Measurements from ENCODE around the gene SZT2. TPM values are rescaled to one million over a fixed set of nuclear protein-coding genes. Genes with fewer than 3 reads are reported as not detected.
A peak's percentile ranks its signal among the peaks of the same experiment; 100 is the strongest.

SZT2 gene
- total RNA-seq, 1 donor from 2014 or later = 43.2 TPM

DNA sequence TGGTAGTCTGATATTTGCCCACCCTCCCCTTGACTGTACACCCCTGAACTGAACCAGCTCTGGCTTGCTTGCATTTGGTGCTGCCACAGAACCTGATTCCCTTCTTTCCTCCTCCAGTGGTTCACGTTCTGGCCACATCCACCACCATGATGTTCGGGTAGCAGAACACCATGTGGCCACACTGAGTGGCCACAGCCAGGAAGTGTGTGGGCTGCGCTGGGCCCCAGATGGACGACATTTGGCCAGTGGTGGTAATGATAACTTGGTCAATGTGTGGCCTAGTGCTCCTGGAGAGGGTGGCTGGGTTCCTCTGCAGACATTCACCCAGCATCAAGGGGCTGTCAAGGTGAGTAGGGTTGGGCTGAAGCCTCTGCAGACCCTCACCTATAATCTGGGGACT, 29.1 kb upstream of the SZT2 start:
- no peak overlapping the region for H3K4me3 Mint-ChIP-seq (ENCODE audit: unreplicated experiment)
- no peak for DNase-seq (ENCODE audit: low spot score)
- peaks cover 39% of the 10 kb centered on the region for H3K4me1 Mint-ChIP-seq (ENCODE audit: unreplicated experiment)
- no peak overlapping the region for H3K27ac Mint-ChIP-seq (ENCODE audit: unreplicated experiment)
- H3K27me3 Mint-ChIP-seq (ENCODE audit: unreplicated experiment) = peaks cover 7% of the 10 kb centered on the region
- TF ChIP-seq CTCF (IDR thresholded peaks at IDR 0.05; ENCODE audit: unreplicated experiment) = no peak
- H3K9me3 Mint-ChIP-seq (ENCODE audit: unreplicated experiment) = no peaks in the 10 kb centered on the region
- peaks cover 30% of the 10 kb centered on the region for H3K36me3 Mint-ChIP-seq (ENCODE audit: low read depth, unreplicated experiment)

DNA sequence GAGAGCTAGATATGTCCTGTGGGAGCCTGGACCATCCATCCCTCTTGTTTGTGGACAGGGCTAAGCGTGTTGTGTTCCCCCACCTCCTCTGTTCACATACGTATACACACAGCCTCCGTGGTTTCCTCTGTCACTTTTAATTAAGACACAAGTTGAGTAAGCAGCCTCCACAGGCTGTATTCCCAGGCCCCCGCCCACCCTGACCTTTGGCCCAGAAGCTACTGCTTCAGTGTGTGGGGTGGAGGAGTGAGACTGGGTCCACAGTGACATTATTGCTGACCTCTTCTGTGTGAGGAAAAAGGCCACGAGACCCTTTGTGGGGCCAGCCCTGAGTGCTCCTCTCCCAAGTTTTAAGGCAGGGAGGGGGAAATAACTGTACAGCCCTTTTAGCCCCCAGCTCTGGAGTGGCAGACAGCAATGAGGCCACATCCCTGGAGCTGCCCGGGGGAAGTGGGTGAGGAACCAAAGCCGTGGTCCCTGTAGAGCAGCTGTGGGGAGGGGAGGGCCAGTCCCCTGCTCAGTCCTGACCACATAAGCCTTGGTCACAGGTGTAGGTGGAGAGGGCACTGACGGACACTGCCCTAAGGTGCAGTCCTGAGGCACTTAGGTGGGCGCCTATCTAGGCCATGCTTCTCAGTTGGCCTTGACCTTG, 26.3 kb upstream of the SZT2 start:
- Mint-ChIP-seq H3K36me3 (ENCODE audit: low read depth, unreplicated experiment) (peaks cover 34% of the 10 kb centered on the region), H3K27ac (ENCODE audit: unreplicated experiment) (no peak overlapping the region), H3K4me1 (ENCODE audit: unreplicated experiment) (peaks cover 46% of the 10 kb centered on the region), H3K27me3 (ENCODE audit: unreplicated experiment) (peaks cover 6% of the 10 kb centered on the region), H3K4me3 (ENCODE audit: unreplicated experiment) (no peak overlapping the region), H3K9me3 (ENCODE audit: unreplicated experiment) (no peaks in the 10 kb centered on the region)
- no peak for TF ChIP-seq CTCF (IDR thresholded peaks at IDR 0.05; ENCODE audit: unreplicated experiment)
- DNase-seq (ENCODE audit: low spot score) = no peak

DNA sequence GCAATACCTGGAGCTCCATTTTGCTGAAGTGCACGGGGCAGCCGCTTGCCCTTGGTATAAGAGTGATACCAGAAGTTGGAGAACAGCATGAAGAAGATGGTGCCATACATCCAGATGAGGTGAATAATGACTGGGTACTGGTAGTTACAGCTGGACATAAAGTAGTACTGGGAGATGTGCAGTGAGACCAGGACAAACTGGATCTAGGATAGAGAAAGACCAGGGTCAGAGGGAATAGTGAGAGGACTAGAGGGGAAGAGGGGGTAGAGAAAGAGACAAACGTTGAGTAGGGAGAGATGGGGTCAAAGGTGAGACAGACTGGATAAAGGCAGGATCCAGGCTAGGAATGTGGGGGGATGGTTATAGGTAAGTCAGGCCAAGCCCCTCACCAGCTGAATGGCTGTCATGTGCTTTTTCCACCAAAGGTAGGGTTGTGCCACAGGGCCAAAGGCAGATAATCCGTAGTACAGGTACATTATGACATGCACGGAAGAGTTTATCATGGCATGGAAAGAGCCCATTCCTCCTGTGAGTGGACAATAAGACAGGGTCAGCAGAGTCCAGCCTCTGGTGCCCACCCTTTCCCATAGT, 25.7 kb upstream of the SZT2 start:
- no peak overlapping the region for H3K27ac Mint-ChIP-seq (ENCODE audit: unreplicated experiment)
- peaks cover 9% of the 10 kb centered on the region for H3K27me3 Mint-ChIP-seq (ENCODE audit: unreplicated experiment)
- no peak for TF ChIP-seq CTCF (IDR thresholded peaks at IDR 0.05; ENCODE audit: unreplicated experiment)
- H3K36me3 Mint-ChIP-seq (ENCODE audit: low read depth, unreplicated experiment) = peaks cover 39% of the 10 kb centered on the region
- peaks cover 52% of the 10 kb centered on the region for H3K4me1 Mint-ChIP-seq (ENCODE audit: unreplicated experiment)
- no peak for DNase-seq (ENCODE audit: low spot score)
- H3K4me3 Mint-ChIP-seq (ENCODE audit: unreplicated experiment) = peak overlapping the region; percentile 60
- no peaks in the 10 kb centered on the region for H3K9me3 Mint-ChIP-seq (ENCODE audit: unreplicated experiment)

DNA sequence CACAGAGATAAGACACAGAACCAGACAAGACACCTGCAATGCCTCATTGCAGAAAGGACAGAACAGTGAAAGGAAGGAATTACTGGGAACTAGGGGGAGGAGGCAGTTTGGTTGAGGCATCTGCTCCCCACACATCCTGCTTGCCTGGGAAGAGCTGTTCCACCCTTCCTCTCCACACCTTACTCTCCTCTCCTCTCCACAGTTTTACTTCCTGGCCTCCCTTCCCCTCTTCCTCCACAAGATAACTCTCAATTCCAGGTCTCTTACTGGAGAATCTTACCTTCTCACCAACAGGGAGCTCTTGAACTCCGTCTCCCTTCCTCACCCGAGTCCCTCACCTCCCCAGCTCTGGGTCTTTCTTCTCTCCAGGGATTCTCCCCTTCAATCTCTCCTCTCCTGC, 24.0 kb upstream of the SZT2 start:
- Mint-ChIP-seq H3K27me3 (ENCODE audit: unreplicated experiment) (peaks cover 9% of the 10 kb centered on the region), H3K4me1 (ENCODE audit: unreplicated experiment) (peaks cover 47% of the 10 kb centered on the region), H3K27ac (ENCODE audit: unreplicated experiment) (no peak overlapping the region), H3K4me3 (ENCODE audit: unreplicated experiment) (peak overlapping the region; percentile 80), H3K9me3 (ENCODE audit: unreplicated experiment) (no peaks in the 10 kb centered on the region), H3K36me3 (ENCODE audit: low read depth, unreplicated experiment) (peaks cover 39% of the 10 kb centered on the region)
- no peak for DNase-seq (ENCODE audit: low spot score)
- no peak for TF ChIP-seq CTCF (IDR thresholded peaks at IDR 0.05; ENCODE audit: unreplicated experiment)

GRCh38 chr1:43366179-43366578, 23.5 kb upstream of the SZT2 start:
- H3K36me3 Mint-ChIP-seq (ENCODE audit: low read depth, unreplicated experiment) = peaks cover 36% of the 10 kb centered on the region
- H3K4me3 Mint-ChIP-seq (ENCODE audit: unreplicated experiment) = peak overlapping the region; percentile 80
- H3K9me3 Mint-ChIP-seq (ENCODE audit: unreplicated experiment) = no peaks in the 10 kb centered on the region
- H3K27me3 Mint-ChIP-seq (ENCODE audit: unreplicated experiment) = peaks cover 9% of the 10 kb centered on the region
- peak; percentile 10 for DNase-seq (ENCODE audit: low spot score)
- H3K4me1 Mint-ChIP-seq (ENCODE audit: unreplicated experiment) = peaks cover 45% of the 10 kb centered on the region
- no peak overlapping the region for H3K27ac Mint-ChIP-seq (ENCODE audit: unreplicated experiment)
- TF ChIP-seq CTCF (IDR thresholded peaks at IDR 0.05; ENCODE audit: unreplicated experiment) = no peak

Measured in endothelial cell (in vitro differentiated cells).